K562 (cell line): ENCODE measurements around the gene BCL2L15. TPM values are rescaled to one million over a fixed set of nuclear protein-coding genes. Genes with fewer than 3 reads are reported as not detected.

Experiments
- BRCA1 ChIP-seq, 2 experiments: fragments of 450-650 bp in 1 of 2; sonication (generic) in 1 of 2; formaldehyde crosslinking in 1 of 2; IDR thresholded peaks; 2 replicates each; pipeline versions ENCODE4 v1.5.0 to v1.6.1; 2017 to 2020; ENCODE audit warnings: mild to moderate bottlenecking in 1 of 2, missing genetic modification reagents in 1 of 2
- BRD4 ChIP-seq: fragments of 200-600 bp; sonication (generic); IDR thresholded peaks from 2 replicates; pipeline ENCODE4 v1.6.1; 2017; ENCODE audit warnings: inconsistent platforms
- CHCHD3 ChIP-seq: fragments of 250-450 bp; sonication (Bioruptor Pico); IDR thresholded peaks from 2 replicates; pipeline ENCODE4 v2.1.2; 2022; ENCODE audit warnings: mild to moderate bottlenecking
- CHD1 ChIP-seq: fragments of 200-600 bp; sonication (generic); IDR thresholded peaks from one replicate; pipeline ENCODE4 v1.6.1; 2012; ENCODE audit warnings: mild to moderate bottlenecking, moderate library complexity, low read length, inconsistent platforms
- EGR1 ChIP-seq: fragments of 450-650 bp; conservative IDR thresholded peaks from 2 replicates; pipeline ENCODE4 v1.6.1; 2017; ENCODE audit warnings: mild to moderate bottlenecking
- ID3 ChIP-seq, 2 experiments: fragments of 250-450 bp in 1 of 2; fragments of 450-650 bp in 1 of 2; sonication (Bioruptor Pico) in 1 of 2; IDR thresholded peaks; 2 replicates each; pipeline versions ENCODE4 v1.6.1 to v1.8.0; 2016 to 2021; ENCODE audit warnings: mild to moderate bottlenecking in 2 of 2, moderate library complexity in 2 of 2, missing compliant biosample characterization in 1 of 2, missing genetic modification characterization in 1 of 2
- MECOM ChIP-seq: fragments of 250-450 bp; sonication (Bioruptor Pico); IDR thresholded peaks from 2 replicates; pipeline ENCODE4 v1.8.0; 2022; ENCODE audit warnings: inconsistent platforms
- NR2F6 ChIP-seq: fragments of 450-650 bp; formaldehyde crosslinking; IDR thresholded peaks from 2 replicates; pipeline ENCODE4 v1.4.0; 2020; ENCODE audit warnings: mild to moderate bottlenecking
- NR4A1 ChIP-seq, 2 experiments: fragments of 250-450 bp in 1 of 2; fragments of 450-650 bp in 1 of 2; sonication (Bioruptor Pico) in 1 of 2; IDR thresholded peaks; 2 replicates each; pipeline versions ENCODE4 v1.4.0 to v1.6.1; 2016 to 2020; ENCODE audit warnings: mild to moderate bottlenecking in 2 of 2, missing compliant biosample characterization in 1 of 2, missing genetic modification characterization in 1 of 2, moderate library complexity in 1 of 2
- POLR2B ChIP-seq: fragments of 450-650 bp; IDR thresholded peaks from 2 replicates; pipeline ENCODE4 v1.6.1; 2018; ENCODE audit warnings: low read depth; ENCODE audit not compliant: partially characterized antibody
- SNIP1 ChIP-seq: fragments of 450-650 bp; IDR thresholded peaks from 2 replicates; pipeline ENCODE4 v1.7.1; 2017; ENCODE audit warnings: low read depth, mild to moderate bottlenecking
- SPI1 ChIP-seq: IDR thresholded peaks from 2 replicates; pipeline ENCODE4 v1.6.1; 2011; ENCODE audit warnings: low read depth, low read length, control low read depth, borderline replicate concordance
- TARDBP ChIP-seq: fragments of 450-650 bp; IDR thresholded peaks from 2 replicates; pipeline ENCODE4 v1.6.1; 2016
- ZFPM2 ChIP-seq: fragments of 250-450 bp; sonication (Bioruptor Pico); IDR thresholded peaks from 2 replicates; pipeline ENCODE4 v1.5.1; 2022; ENCODE audit warnings: mild to moderate bottlenecking
- ZKSCAN1 ChIP-seq: fragments of 150-350 bp; IDR thresholded peaks from 2 replicates; pipeline ENCODE4 v1.6.1; 2016; ENCODE audit warnings: low read depth, low read length
- ZNF124 ChIP-seq: sonication (generic); formaldehyde crosslinking; IDR thresholded peaks from 2 replicates; pipeline ENCODE4 v1.8.1; 2022; ENCODE audit warnings: missing genetic modification reagents
- ZNF277 ChIP-seq: fragments of 250-450 bp; sonication (Bioruptor Pico); IDR thresholded peaks from 2 replicates; pipeline ENCODE4 v1.8.0; 2022; ENCODE audit warnings: inconsistent platforms, mild to moderate bottlenecking, moderate library complexity, borderline replicate concordance
- polyA plus RNA-seq, 8 experiments: library from polyadenylated mRNA; depleted of rRNA in 4 of 8; stranded (reverse) in 5 of 8; unstranded in 3 of 8; fragments of >200 nt; fragmentation: Nextera tagmentation in 2 of 8; fragmentation: Illumina TruSeq in 1 of 8; extraction: Ambion mirVana in 2 of 8; extraction: Trizol in 1 of 8; gene quantifications; 2 replicates each; pipeline versions ENCODE4 v1.2.1 to v1.2.3, GENCODE V29; 2011 to 2014; ENCODE audit warnings: inconsistent platforms in 1 of 8, missing spikeins in 1 of 8
- total RNA-seq, 7 experiments: library from RNA; depleted of rRNA in 6 of 7; stranded (reverse); fragments of >200 nt in 6 of 7; fragmentation: Illumina TruSeq in 2 of 7; extraction: Trizol in 2 of 7; gene quantifications; 2 replicates each; pipeline versions ENCODE4 v1.2.1 to v1.2.3, GENCODE V29; 2011 to 2021; ENCODE audit warnings: low replicate concordance in 1 of 7
- TF ChIP-seq, protein P1 (sequence below): fragments of 450-650 bp; IDR thresholded peaks from 2 replicates; pipeline ENCODE4 v1.6.1; 2018; ENCODE audit not compliant: partially characterized antibody
- TF ChIP-seq, protein P2 (sequence below): IDR thresholded peaks from 2 replicates; pipeline ENCODE4 v1.6.1; 2012; ENCODE audit warnings: low read depth, low read length, improper control_type of control experiment, borderline replicate concordance

Gene BCL2L15
- total and polyA plus RNA-seq, 9 of the 15 experiments (the other 6 are each of a cell fraction or from before 2014, with no cell fraction given) = 0.06 to 0.42 (median 0.28) TPM; not detected in 1

DNA sequence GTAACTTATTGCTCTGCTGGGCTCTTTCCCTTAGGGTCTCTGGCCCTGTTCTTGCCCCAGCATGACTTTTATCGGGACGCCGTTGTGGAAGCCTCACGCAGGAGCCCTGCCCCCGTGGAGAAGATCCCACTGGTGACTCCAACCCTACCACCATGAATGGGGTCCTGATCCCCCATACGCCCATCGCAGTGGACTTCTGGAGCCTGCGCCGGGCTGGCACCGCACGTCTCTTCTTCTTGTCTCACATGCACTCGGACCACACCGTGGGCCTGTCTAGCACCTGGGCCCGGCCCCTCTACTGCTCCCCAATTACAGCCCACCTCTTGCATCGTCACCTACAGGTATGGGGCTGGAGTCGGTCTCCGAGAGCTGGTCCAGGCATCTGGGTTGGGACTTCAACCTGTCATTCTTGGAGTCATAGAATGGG, 18.1 kb upstream of the BCL2L15 start (continued):
- TF ChIP-seq, protein P1, sequence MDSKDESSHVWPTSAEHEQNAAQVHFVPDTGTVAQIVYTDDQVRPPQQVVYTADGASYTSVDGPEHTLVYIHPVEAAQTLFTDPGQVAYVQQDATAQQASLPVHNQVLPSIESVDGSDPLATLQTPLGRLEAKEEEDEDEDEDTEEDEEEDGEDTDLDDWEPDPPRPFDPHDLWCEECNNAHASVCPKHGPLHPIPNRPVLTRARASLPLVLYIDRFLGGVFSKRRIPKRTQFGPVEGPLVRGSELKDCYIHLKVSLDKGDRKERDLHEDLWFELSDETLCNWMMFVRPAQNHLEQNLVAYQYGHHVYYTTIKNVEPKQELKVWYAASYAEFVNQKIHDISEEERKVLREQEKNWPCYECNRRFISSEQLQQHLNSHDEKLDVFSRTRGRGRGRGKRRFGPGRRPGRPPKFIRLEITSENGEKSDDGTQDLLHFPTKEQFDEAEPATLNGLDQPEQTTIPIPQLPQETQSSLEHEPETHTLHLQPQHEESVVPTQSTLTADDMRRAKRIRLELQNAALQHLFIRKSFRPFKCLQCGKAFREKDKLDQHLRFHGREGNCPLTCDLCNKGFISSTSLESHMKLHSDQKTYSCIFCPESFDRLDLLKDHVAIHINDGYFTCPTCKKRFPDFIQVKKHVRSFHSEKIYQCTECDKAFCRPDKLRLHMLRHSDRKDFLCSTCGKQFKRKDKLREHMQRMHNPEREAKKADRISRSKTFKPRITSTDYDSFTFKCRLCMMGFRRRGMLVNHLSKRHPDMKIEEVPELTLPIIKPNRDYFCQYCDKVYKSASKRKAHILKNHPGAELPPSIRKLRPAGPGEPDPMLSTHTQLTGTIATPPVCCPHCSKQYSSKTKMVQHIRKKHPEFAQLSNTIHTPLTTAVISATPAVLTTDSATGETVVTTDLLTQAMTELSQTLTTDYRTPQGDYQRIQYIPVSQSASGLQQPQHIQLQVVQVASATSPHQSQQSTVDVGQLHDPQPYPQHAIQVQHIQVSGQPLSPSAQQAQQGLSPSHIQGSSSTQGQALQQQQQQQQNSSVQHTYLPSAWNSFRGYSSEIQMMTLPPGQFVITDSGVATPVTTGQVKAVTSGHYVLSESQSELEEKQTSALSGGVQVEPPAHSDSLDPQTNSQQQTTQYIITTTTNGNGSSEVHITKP = no peak
- TF ChIP-seq ZNF277 (CRISPR knock-in tag) (no peak), MECOM (no peak), CHD1 (peak; percentile 92), SNIP1 (no peak), NR4A1 (CRISPR knock-in tag; IDR thresholded peaks at IDR 0.05) (0 out of 2 replicates have a peak, but pooled peaks have one; percentile 23), NR4A1 (tag; IDR thresholded peaks at IDR 0.05) (peak; percentile 30; the same call in 1 of the 2 replicates), NR2F6 (no peak), CHCHD3 (CRISPR knock-in tag) (no peak), SPI1 (no peak), EGR1 (no peak), POLR2B (peak; percentile 78), TARDBP (peak; percentile 9; the same call in 1 of the 2 replicates), BRD4 (no peak), ID3 (CRISPR knock-in tag; IDR thresholded peaks at IDR 0.05) (no peak), ID3 (tag; IDR thresholded peaks at IDR 0.05) (0 out of 2 replicates have a peak, but pooled peaks have one; percentile 44), ZNF124 (CRISPR knock-in tag) (no peak), ZKSCAN1 (no peak), ZFPM2 (CRISPR knock-in tag) (no peak), BRCA1 (IDR thresholded peaks at IDR 0.05) (no peak), BRCA1 (CRISPR knock-in tag; IDR thresholded peaks at IDR 0.05) (no peak)
- TF ChIP-seq, protein P2, sequence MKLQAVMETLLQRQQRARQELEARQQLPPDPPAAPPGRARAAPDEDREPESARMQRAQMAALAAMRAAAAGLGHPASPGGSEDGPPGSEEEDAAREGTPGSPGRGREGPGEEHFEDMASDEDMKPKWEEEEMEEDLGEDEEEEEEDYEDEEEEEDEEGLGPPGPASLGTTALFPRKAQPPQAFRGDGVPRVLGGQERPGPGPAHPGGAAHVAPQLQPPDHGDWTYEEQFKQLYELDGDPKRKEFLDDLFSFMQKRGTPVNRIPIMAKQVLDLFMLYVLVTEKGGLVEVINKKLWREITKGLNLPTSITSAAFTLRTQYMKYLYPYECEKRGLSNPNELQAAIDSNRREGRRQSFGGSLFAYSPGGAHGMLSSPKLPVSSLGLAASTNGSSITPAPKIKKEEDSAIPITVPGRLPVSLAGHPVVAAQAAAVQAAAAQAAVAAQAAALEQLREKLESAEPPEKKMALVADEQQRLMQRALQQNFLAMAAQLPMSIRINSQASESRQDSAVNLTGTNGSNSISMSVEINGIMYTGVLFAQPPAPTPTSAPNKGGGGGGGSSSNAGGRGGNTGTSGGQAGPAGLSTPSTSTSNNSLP = no peak
